ENCODE results near the gene SACS. TPM values are rescaled to one million over a fixed set of nuclear protein-coding genes. Genes with fewer than 3 reads are reported as not detected.
"Not testable (repeated sequence)": the region's sequence is repeated elsewhere in the genome, so short reads cannot be mapped to it uniquely, and the experiment has no call there.

SACS gene
- total RNA-seq, 1 donor from 2014 or later, result 34.0 TPM

DNA sequence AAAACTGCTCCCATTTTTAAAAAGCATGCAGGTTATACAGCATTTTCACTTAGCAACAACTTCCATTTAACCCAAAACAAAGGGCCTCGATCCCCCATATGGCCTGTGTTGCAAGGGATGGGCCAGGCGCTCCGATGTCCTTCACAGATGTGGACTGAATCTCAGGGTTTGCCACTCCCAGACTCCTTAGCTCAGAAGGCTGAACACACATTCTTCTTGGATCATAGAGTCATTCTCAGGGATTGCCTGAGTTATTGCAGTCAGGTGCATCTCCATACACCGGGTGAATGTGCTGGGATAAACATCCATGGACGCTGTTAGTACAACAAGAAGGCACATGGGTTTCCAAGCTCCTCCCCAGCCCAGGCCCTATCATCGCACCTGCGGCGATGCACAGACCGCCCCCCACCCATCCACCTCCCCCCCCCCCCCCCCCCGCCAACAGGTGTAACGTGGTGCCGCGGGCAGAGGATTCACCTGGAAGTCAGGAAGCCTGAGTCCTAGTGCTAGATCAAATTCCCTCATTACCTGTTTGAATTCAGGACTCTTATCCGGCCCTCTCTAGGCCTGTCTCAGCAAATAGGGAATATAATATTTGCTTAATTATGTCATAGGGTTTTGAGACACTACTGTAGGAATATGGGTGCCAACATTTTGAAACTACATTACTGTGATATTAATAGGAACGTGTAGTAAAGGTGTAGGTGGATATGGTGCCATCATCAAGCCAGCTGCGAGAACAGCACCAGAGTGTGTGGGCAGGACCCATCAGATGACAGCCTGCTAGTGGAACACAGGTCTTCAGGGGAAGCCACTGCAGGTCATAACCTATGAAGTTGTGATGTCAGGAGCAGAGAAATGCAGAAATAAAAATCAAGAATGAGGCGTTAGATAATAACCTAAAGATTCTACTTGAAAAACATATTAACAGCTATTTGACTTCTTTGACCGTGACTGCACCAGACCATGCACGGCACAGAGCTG lies 110.9 kb downstream of the SACS start:
- no peak for DNase-seq (ENCODE audit: low spot score)
- H3K4me3 Mint-ChIP-seq (ENCODE audit: low read depth), result no peak overlapping the region
- intact Hi-C loops (cut with micrococcal nuclease), result loop anchor here (5.0 kb wide), 1 partner anchor 55 kb away; no protein-coding TSS in a partner anchor
- H3K4me1 Mint-ChIP-seq (ENCODE audit: low read depth), result peaks cover 48% of the 10 kb centered on the region
- no peaks in the 10 kb centered on the region for H3K36me3 Mint-ChIP-seq (ENCODE audit: low read depth)
- H3K9me3 Mint-ChIP-seq, result no peaks in the 10 kb centered on the region
- H3K27ac Mint-ChIP-seq, result no peak overlapping the region
- peaks cover 5% of the 10 kb centered on the region for H3K27me3 Mint-ChIP-seq (ENCODE audit: low read depth)

DNA sequence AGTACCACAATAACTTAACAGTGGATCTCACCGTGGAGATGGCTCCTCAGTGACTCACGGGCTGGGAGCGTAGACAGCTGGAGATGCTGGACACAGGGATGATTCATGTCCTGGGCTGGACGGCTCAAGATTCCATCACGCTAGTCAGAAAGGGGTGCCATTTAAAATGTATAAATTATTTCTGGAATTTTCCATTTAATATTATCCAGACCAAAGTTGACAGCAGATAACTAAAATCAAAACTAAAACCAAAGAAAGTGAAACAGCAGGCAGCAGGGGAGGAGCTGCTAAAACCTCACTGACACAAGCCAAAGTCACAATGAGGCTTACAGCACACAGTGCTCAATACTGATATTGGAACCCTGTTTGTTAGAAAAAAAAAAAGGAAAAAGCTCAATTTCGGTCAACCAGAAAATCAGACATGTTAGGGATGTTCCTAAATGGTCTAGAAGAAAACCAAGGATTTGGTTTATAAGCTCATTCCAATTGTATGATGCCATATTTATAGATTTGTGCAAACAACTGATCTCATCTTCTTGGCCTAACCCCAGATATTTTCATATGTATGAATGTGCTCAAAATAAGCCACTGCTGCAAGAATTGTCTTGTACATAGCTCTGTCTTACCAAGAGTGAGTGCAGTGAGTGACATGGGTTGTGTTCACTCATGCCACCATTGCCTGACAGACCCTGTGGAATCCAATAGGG lies 111.8 kb downstream of the SACS start:
- H3K4me3 Mint-ChIP-seq (ENCODE audit: low read depth), result peak overlapping the region; percentile 37

DNA sequence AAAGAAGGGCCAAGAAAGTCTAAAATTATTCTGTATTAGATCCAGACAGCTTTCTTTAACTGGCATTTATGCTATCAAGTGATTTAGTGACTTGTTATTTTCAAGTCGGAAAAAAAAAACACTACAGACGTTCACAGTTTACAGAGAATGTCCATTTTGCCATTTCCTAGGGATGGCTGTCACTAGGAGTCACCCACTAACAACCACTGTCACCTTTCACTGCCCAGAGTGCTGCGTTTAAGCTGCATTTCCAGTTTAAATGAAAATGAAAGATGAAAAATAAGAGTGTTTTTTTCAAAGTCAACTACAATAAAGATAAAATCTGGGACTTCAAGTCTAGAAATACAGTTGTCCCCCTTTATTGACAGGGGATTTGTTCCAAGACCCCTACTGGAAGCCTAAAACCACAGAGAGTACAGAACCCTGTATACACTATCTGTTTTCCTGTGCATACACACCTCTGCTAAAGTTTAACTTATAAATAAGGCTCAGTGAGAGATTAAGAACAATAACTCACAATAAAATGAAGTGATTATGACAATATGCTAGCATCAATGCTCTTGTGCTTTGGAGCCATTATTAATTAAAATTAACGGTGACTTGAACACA lies 112.5 kb downstream of the SACS start:
- H3K27me3 Mint-ChIP-seq (ENCODE audit: low read depth), result peaks cover 5% of the 10 kb centered on the region
- H3K9me3 Mint-ChIP-seq, result no peaks in the 10 kb centered on the region
- H3K4me3 Mint-ChIP-seq (ENCODE audit: low read depth), result peak overlapping the region; percentile 37
- H3K4me1 Mint-ChIP-seq (ENCODE audit: low read depth), result peaks cover 48% of the 10 kb centered on the region
- no peak overlapping the region for H3K27ac Mint-ChIP-seq
- intact Hi-C loops (cut with micrococcal nuclease), result loop anchor here (5.0 kb wide), 1 partner anchor 56 kb away; no protein-coding TSS in a partner anchor
- H3K36me3 Mint-ChIP-seq (ENCODE audit: low read depth), result no peaks in the 10 kb centered on the region
- DNase-seq (ENCODE audit: low spot score), result no peak

More for the DNA sequence above, 111.8 kb downstream of the SACS start:
- no peaks in the 10 kb centered on the region for H3K36me3 Mint-ChIP-seq (ENCODE audit: low read depth)
- no peak for DNase-seq (ENCODE audit: low spot score)
- intact Hi-C loops (cut with micrococcal nuclease), result loop anchor here (5.0 kb wide), 1 partner anchor 56 kb away; no protein-coding TSS in a partner anchor
- no peaks in the 10 kb centered on the region for H3K9me3 Mint-ChIP-seq
- H3K27ac Mint-ChIP-seq, result peak overlapping the region; percentile 34
- H3K4me1 Mint-ChIP-seq (ENCODE audit: low read depth), result peaks cover 48% of the 10 kb centered on the region
- H3K27me3 Mint-ChIP-seq (ENCODE audit: low read depth), result peaks cover 5% of the 10 kb centered on the region

GRCh38 chr13:23319883-23320224 lies 113.6 kb downstream of the SACS start:
- Mint-ChIP-seq H3K9me3 (no peaks in the 10 kb centered on the region), H3K27ac (no peak overlapping the region), H3K36me3 (ENCODE audit: low read depth) (no peaks in the 10 kb centered on the region), H3K27me3 (ENCODE audit: low read depth) (peaks cover 7% of the 10 kb centered on the region), H3K4me3 (ENCODE audit: low read depth) (no peak overlapping the region), H3K4me1 (ENCODE audit: low read depth) (peaks cover 42% of the 10 kb centered on the region)
- intact Hi-C loops (cut with micrococcal nuclease), result loop anchor here (5.0 kb wide), 1 partner anchor 57 kb away; no protein-coding TSS in a partner anchor
- DNase-seq (ENCODE audit: low spot score), result no peak

GRCh38 chr13:23314837-23315236 lies 118.7 kb downstream of the SACS start:
- H3K9me3 Mint-ChIP-seq; H3K36me3 Mint-ChIP-seq (ENCODE audit: low read depth); intact Hi-C loops (cut with micrococcal nuclease); H3K27ac Mint-ChIP-seq; H3K4me3 Mint-ChIP-seq (ENCODE audit: low read depth); DNase-seq (ENCODE audit: low spot score): not testable (repeated sequence)
- Mint-ChIP-seq H3K4me1 (ENCODE audit: low read depth) (peaks cover 11% of the 10 kb centered on the region), H3K27me3 (ENCODE audit: low read depth) (peaks cover 17% of the 10 kb centered on the region)

GRCh38 chr13:23292586-23292985 lies 140.9 kb downstream of the SACS start:
- intact Hi-C loops (cut with micrococcal nuclease), result no loop called here
- Mint-ChIP-seq H3K27me3 (ENCODE audit: low read depth) (peaks cover 4% of the 10 kb centered on the region), H3K36me3 (ENCODE audit: low read depth) (no peaks in the 10 kb centered on the region), H3K27ac (no peak overlapping the region), H3K9me3 (no peaks in the 10 kb centered on the region), H3K4me3 (ENCODE audit: low read depth) (no peak overlapping the region), H3K4me1 (ENCODE audit: low read depth) (no peaks in the 10 kb centered on the region)
- no peak for DNase-seq (ENCODE audit: low spot score)

- H3K4me1 Mint-ChIP-seq (ENCODE audit: low read depth), result no peaks in the 10 kb centered on the region
- no peak overlapping the region for H3K4me3 Mint-ChIP-seq (ENCODE audit: low read depth)
- no peaks in the 10 kb centered on the region for H3K9me3 Mint-ChIP-seq
- intact Hi-C loops (cut with micrococcal nuclease), result no loop called here
- DNase-seq (ENCODE audit: low spot score), result no peak
- H3K27me3 Mint-ChIP-seq (ENCODE audit: low read depth), result peaks cover 2% of the 10 kb centered on the region
- H3K36me3 Mint-ChIP-seq (ENCODE audit: low read depth), result no peaks in the 10 kb centered on the region
- H3K27ac Mint-ChIP-seq, result no peak overlapping the region
Observed at GRCh38 chr13:23289917-23290357, 143.6 kb downstream of the SACS start.

DNA sequence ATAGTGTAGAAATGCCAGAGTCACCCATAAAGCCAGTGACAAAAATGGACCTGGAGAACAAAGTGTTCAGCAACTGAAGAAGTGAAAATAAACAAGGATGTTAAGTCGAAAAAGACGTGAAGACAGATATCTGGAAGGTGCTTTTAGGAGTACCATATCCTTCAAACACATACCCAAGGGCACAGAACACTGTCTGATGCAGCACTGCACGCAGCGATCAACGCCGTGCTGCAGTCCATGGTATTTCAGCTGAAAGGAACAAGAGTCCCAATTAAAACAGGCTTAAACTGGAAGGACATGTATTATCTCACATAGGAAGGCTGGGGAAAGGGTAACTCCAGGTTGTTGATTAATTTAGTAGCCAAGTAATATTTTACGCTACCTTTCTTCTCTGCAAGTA lies 144.5 kb downstream of the SACS start:
- intact Hi-C loops (cut with micrococcal nuclease), result no loop called here
- no peaks in the 10 kb centered on the region for H3K36me3 Mint-ChIP-seq (ENCODE audit: low read depth)

GRCh38 chr13:23288564-23288963 lies 144.9 kb downstream of the SACS start:
- Mint-ChIP-seq H3K27ac (no peak overlapping the region), H3K27me3 (ENCODE audit: low read depth) (peaks cover 2% of the 10 kb centered on the region), H3K36me3 (ENCODE audit: low read depth) (no peaks in the 10 kb centered on the region), H3K9me3 (no peaks in the 10 kb centered on the region), H3K4me3 (ENCODE audit: low read depth) (no peak overlapping the region), H3K4me1 (ENCODE audit: low read depth) (no peaks in the 10 kb centered on the region)
- no peak for DNase-seq (ENCODE audit: low spot score)
- intact Hi-C loops (cut with micrococcal nuclease), result no loop called here

More for the DNA sequence above, 144.5 kb downstream of the SACS start:
- peaks cover 2% of the 10 kb centered on the region for H3K27me3 Mint-ChIP-seq (ENCODE audit: low read depth)
- no peaks in the 10 kb centered on the region for H3K9me3 Mint-ChIP-seq
- H3K4me1 Mint-ChIP-seq (ENCODE audit: low read depth), result no peaks in the 10 kb centered on the region
- no peak overlapping the region for H3K27ac Mint-ChIP-seq
- H3K4me3 Mint-ChIP-seq (ENCODE audit: low read depth), result no peak overlapping the region
- no peak for DNase-seq (ENCODE audit: low spot score)

DNA sequence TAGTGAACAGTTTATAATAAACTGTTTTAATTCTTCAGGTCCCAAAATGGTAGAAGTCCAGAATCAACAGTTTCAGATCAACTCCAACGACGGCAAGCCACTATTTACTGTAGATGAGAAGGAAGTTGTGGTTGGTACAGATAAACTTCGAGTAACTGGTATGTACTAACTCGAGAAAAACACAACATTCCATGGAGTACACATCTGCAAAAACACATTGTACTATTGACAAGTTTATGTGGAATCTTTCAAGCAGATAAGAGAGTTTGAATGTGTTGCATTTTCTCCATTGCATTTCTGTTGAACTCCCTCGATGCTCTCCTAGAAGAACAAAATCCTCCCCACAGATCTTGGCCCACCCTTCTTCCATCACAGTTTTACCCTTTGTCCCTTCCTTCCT lies 154.2 kb downstream of the SACS start:
- no peak overlapping the region for H3K27ac Mint-ChIP-seq
- intact Hi-C loops (cut with micrococcal nuclease), result no loop called here
- H3K4me1 Mint-ChIP-seq (ENCODE audit: low read depth), result no peaks in the 10 kb centered on the region
- peaks cover 2% of the 10 kb centered on the region for H3K27me3 Mint-ChIP-seq (ENCODE audit: low read depth)
- DNase-seq (ENCODE audit: low spot score), result no peak
- H3K36me3 Mint-ChIP-seq (ENCODE audit: low read depth), result no peaks in the 10 kb centered on the region
- no peak overlapping the region for H3K4me3 Mint-ChIP-seq (ENCODE audit: low read depth)
- no peaks in the 10 kb centered on the region for H3K9me3 Mint-ChIP-seq

Measured in activated T-helper 2 cell treated with anti-CD3 and anti-CD28 coated beads, Interferon-gamma antibody, Interleukin-2, Interleukin-4, amounts not matched to agents 10 μg/mL and 5 μg/mL and 100 μg/mL, durations not matched to agents 14 hours and 24 hours and 36 hours (primary cell).